Activated CD4-positive, alpha-beta T cell treated with anti-CD3 and anti-CD28 coated beads, Interleukin-2, amount 10 ng/mL, durations not matched to agents 24 days and 14 days (primary cell): Measurements from ENCODE around the gene CD226. TPM values are rescaled to one million over a fixed set of nuclear protein-coding genes. Genes with fewer than 3 reads are reported as not detected.
"Not testable (repeated sequence)": the region's sequence is repeated elsewhere in the genome, so short reads cannot be mapped to it uniquely, and the experiment has no call there.

Experiments used
- DNase-seq: peaks from one replicate; pipeline ENCODE4 v3.0.0; 2022
- H3K27ac Mint-ChIP-seq: one replicate; pipeline ENCODE4 v1.8.0; 2022; ENCODE audit warnings: mild to moderate bottlenecking, mixed read lengths
- H3K27me3 Mint-ChIP-seq: one replicate; pipeline ENCODE4 v1.8.0; 2022; ENCODE audit warnings: mixed read lengths
- H3K36me3 Mint-ChIP-seq: one replicate; pipeline ENCODE4 v1.8.0; 2022; ENCODE audit warnings: low read depth, mild to moderate bottlenecking, mixed read lengths
- H3K4me1 Mint-ChIP-seq: one replicate; pipeline ENCODE4 v1.8.0; 2021; ENCODE audit warnings: mixed read lengths
- H3K4me3 Mint-ChIP-seq: one replicate; pipeline ENCODE4 v1.8.0; 2022; ENCODE audit warnings: mild to moderate bottlenecking, moderate library complexity, mixed read lengths
- H3K9me3 Mint-ChIP-seq: one replicate; pipeline ENCODE4 v1.8.0; 2021; ENCODE audit warnings: mixed read lengths
- intact Hi-C: fragments of 100-400 bp; cut with micrococcal nuclease; formaldehyde crosslinking; loops from one replicate; pipeline ENCODE4 v1.15.1; 2023
- total RNA-seq: library from RNA; stranded (reverse); gene quantifications from 2 replicates; pipeline ENCODE4 v1.2.3, GENCODE V29; 2022

The CD226 gene
- total RNA-seq, 1 donor from 2014 or later = 121 TPM

- Mint-ChIP-seq H3K9me3 (peaks cover 5% of the 10 kb centered on the region), H3K4me3 (no peak overlapping the region), H3K36me3 (peaks cover 53% of the 10 kb centered on the region), H3K27me3 (no peaks in the 10 kb centered on the region), H3K4me1 (peaks cover 42% of the 10 kb centered on the region), H3K27ac (no peak overlapping the region)
- no peak for DNase-seq
- intact Hi-C loops = loop anchor here (1.0 kb wide), 2 partner anchors 8 to 52 kb away; no protein-coding TSS in a partner anchor
Observed at GRCh38 chr18:69949538-69949936, 1.9 kb upstream of the CD226 start.

GRCh38 chr18:69948919-69949537 lies 1.4 kb upstream of the CD226 start:
- peaks cover 42% of the 10 kb centered on the region for H3K4me1 Mint-ChIP-seq
- peak; percentile 83 for DNase-seq
- H3K27ac Mint-ChIP-seq = no peak overlapping the region
- H3K27me3 Mint-ChIP-seq = no peaks in the 10 kb centered on the region
- H3K9me3 Mint-ChIP-seq = peaks cover 5% of the 10 kb centered on the region
- peaks cover 55% of the 10 kb centered on the region for H3K36me3 Mint-ChIP-seq
- intact Hi-C loops = loop anchor here (1.0 kb wide), 2 partner anchors 8 to 52 kb away; no protein-coding TSS in a partner anchor
- no peak overlapping the region for H3K4me3 Mint-ChIP-seq

GRCh38 chr18:69948256-69948655 lies 583 bp upstream of the CD226 start:
- peaks cover 4% of the 10 kb centered on the region for H3K9me3 Mint-ChIP-seq
- intact Hi-C loops = no loop called here
- peaks cover 46% of the 10 kb centered on the region for H3K4me1 Mint-ChIP-seq
- peaks cover 58% of the 10 kb centered on the region for H3K36me3 Mint-ChIP-seq
- no peak overlapping the region for H3K4me3 Mint-ChIP-seq
- no peaks in the 10 kb centered on the region for H3K27me3 Mint-ChIP-seq
- no peak overlapping the region for H3K27ac Mint-ChIP-seq
- DNase-seq = no peak

DNA sequence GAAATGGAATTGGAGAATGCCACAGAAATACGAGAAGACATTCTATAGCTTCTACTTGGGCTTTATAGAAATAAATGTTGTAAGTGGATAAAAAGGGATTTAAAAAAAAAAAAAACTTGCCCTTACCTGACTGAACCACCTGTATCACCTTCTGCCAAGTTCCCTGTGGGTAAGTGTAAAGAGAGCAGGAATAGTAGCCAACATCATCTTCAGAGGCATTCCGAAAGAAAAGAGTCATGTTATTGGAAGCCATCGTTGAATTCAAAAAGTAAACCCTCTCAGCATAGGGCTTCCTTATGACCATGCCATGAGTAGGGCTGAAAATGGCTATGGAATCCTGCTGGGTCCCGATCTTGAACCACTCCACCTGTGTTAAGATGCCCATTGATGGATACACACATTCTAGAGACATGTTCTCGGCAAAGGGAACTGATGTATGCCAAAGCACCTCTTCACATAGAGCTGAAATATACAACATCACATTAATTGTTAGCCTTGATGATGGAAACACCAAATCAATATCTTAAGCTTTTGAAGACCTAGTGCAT lies 991 bp downstream of the CD226 start:
- Mint-ChIP-seq H3K27ac (no peak overlapping the region), H3K4me1 (peaks cover 50% of the 10 kb centered on the region), H3K9me3 (peaks cover 13% of the 10 kb centered on the region), H3K36me3 (peaks cover 63% of the 10 kb centered on the region), H3K4me3 (no peak overlapping the region), H3K27me3 (no peaks in the 10 kb centered on the region)
- peak; percentile 63 for DNase-seq
- intact Hi-C loops = no loop called here

DNA sequence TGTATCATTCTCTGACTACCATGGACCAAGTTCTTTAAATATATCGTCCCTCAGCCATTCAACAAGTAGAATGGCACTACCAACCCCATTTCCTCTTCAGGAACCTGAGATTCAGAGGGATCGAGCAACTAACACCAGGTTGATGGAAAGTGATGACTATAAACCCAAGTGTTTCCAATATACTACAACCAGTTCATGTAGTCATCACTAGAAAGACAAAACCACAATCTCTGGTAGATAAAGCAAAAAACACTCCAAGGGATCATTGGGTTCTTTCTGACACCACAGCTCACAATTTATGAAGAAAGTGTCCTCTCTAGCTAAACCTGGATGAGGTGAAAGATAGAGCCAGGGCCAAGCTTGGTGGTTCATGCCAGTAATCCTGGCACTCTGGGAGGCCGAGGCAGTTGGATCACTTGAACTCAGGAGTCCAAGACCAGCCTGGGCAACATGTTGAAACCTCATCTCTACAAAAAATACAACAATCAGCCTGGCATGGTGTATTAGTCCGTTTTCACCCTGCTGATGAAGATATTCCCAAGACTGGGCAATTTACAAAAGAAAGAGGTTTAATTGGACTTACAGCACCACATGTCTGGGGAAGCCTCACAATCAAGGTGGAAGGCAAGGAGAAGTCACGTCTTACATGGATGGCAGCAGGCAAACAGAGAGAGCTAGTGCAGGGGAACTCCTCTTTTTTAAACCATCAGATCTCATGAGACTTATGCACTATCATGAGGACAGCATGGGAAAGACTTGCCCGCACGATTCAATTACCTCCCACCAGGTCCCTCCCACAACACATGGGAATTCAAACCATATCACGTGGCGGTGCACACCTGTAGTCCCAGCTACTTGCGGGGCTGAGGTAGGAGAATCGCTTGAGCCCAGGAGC lies 2.2 kb downstream of the CD226 start:
- Mint-ChIP-seq H3K4me1 (peaks cover 50% of the 10 kb centered on the region), H3K27me3 (no peaks in the 10 kb centered on the region), H3K9me3 (peaks cover 15% of the 10 kb centered on the region), H3K4me3 (no peak overlapping the region), H3K36me3 (peaks cover 67% of the 10 kb centered on the region), H3K27ac (no peak overlapping the region)
- intact Hi-C loops = loop anchor here (1.0 kb wide), 5 partner anchors 10 to 56 kb away; no protein-coding TSS in a partner anchor
- peak; percentile 75 for DNase-seq

DNA sequence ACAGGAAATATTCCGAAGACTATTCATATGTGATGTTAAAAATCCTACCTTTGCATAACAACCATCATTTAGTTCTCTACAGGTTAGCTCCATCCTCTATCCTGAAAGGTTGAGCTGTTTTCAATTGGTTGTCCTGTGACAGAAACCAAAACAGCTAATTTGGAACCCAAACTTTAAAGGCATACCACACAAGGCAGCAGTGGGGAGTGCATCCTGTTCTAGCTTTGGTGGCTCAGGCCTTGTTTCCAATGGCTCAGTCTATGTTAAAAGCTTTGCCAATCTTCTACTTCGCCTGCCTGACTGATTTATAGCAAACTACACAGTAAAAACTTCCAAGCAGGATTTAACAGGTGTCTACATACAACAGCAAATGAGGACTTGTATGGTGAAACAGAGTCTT lies 3.2 kb downstream of the CD226 start:
- intact Hi-C loops = no loop called here
- Mint-ChIP-seq H3K4me1 (peaks cover 59% of the 10 kb centered on the region), H3K4me3 (no peak overlapping the region), H3K36me3 (peaks cover 77% of the 10 kb centered on the region), H3K9me3 (peaks cover 25% of the 10 kb centered on the region), H3K27ac (no peak overlapping the region), H3K27me3 (no peaks in the 10 kb centered on the region)
- peak; percentile 80 for DNase-seq

- Mint-ChIP-seq H3K4me3 (no peak overlapping the region), H3K27me3 (no peaks in the 10 kb centered on the region), H3K27ac (peak overlapping the region; percentile 95), H3K36me3 (peaks cover 92% of the 10 kb centered on the region), H3K4me1 (peaks cover 66% of the 10 kb centered on the region), H3K9me3 (peaks cover 29% of the 10 kb centered on the region)
- intact Hi-C loops = no loop called here
- DNase-seq = peak; percentile 54
Observed at GRCh38 chr18:69943021-69943420, 4.7 kb downstream of the CD226 start.

DNA sequence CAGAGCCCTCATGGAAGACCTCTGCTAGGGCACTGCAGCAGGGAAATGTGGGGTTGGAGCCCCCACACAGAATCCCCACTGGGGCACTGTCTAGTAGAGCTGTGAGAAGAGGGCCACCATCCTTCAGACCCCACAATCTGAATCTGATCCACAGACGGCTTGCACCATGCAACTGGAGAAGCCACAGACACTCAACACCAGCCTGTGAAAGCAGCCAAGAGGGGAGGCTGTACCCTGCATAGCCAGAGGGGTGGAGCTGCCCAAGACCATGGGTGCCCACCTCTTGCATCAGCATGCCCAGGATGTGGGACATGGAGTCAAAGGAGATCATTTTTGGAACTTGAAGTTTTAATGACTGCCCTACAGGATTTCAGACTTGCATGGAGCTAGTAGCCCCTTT lies 6.5 kb downstream of the CD226 start:
- Mint-ChIP-seq H3K4me3 (no peak overlapping the region), H3K9me3 (peaks cover 29% of the 10 kb centered on the region), H3K4me1 (peaks cover 68% of the 10 kb centered on the region), H3K36me3 (peaks cover 92% of the 10 kb centered on the region), H3K27me3 (no peaks in the 10 kb centered on the region), H3K27ac (peak overlapping the region; percentile 48)
- peak; percentile 50 for DNase-seq
- intact Hi-C loops = no loop called here

GRCh38 chr18:69939812-69940211 lies 7.9 kb downstream of the CD226 start:
- intact Hi-C loops = not testable (repeated sequence)
- H3K36me3 Mint-ChIP-seq = peaks cover 80% of the 10 kb centered on the region

GRCh38 chr18:69936191-69936558 lies 11.5 kb downstream of the CD226 start:
- peaks cover 45% of the 10 kb centered on the region for H3K36me3 Mint-ChIP-seq
- peaks cover 14% of the 10 kb centered on the region for H3K9me3 Mint-ChIP-seq
- peaks cover 2% of the 10 kb centered on the region for H3K27me3 Mint-ChIP-seq
- intact Hi-C loops = no loop called here
- H3K4me3 Mint-ChIP-seq = no peak overlapping the region
- peak; percentile 72 for DNase-seq
- H3K27ac Mint-ChIP-seq = no peak overlapping the region
- peaks cover 33% of the 10 kb centered on the region for H3K4me1 Mint-ChIP-seq

More at GRCh38 chr18:69939812-69940211, 7.9 kb downstream of the CD226 start:
- peak overlapping the region; percentile 57 for H3K4me3 Mint-ChIP-seq
- H3K27ac Mint-ChIP-seq = peak overlapping the region; percentile 79
- DNase-seq = peak; percentile 59
- peaks cover 29% of the 10 kb centered on the region for H3K9me3 Mint-ChIP-seq
- peaks cover 56% of the 10 kb centered on the region for H3K4me1 Mint-ChIP-seq
- not testable (repeated sequence) for H3K27me3 Mint-ChIP-seq

DNA sequence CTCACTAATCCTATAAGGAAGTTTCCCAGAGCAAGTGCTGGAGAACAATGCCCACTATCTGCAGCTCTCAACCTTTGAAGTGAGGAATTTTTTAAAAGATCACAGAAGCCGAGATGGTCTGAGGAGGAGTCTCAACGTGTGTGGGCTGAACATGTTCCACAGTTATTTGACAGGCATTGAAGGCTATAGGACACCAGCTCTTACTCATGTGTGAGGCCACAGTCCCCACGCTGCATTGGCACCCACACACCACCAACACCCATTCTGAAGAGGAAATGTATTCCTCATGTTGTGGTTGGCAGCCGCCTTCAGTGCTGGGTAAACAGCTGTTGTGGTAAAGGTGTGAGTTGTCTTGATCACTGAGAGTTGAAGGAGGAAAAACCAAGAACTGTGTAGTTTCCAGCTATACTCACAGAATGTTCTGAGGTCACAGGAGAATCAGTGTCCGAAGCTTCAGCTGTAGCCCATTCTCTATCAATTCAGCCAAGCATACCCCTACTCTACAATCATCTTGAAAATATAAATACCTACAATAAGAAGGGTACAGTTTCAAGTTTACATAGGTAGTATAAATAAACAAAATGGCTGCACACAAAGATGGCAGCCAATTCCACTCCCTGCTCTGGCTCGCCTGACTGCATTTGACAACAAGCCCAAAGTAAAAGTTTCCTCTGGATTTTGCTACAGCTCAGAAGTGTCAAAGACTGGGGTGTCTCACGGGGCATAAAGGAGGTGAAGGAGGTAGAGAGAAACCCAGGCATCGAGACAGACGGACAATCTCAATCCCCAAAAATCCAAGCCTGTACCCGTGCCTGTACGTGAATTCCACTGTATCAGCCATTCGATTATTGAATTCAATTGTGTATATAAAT lies 12.1 kb downstream of the CD226 start:
- no peak overlapping the region for H3K27ac Mint-ChIP-seq
- intact Hi-C loops = loop anchor here (1.0 to 2.0 kb wide), 6 partner anchors 10 to 46 kb away; no protein-coding TSS in a partner anchor

DNA sequence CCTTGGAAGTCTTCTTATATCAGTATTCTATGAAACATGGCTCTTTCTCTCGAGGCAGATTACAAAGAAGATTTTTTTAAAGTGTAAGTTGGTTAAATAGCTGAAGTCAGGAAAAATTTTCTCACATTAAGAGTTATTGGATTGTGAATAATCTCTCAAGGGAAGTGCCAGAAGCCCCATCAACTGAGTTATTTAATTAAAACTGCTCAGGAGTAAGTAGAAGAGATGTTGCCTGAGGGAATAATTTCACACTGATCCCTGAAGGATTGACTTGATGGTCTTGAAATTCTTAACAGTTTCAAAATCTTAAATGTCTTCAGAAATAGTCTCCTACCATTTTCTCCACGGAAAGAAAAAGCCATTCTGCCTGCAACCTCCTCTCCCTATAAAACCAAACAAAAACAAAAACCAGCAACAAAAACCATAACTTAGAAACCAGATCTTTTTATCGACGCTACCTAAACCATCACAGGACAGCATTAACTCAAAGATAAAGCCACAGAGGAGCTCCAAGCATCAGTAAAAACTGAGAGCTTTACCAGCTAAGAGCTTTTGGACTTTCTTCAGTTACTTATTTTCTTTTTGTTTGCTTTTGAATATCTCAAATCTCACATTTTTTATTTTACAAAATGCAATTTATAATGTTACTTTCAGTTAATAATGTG lies 12.9 kb downstream of the CD226 start:
- H3K27me3 Mint-ChIP-seq = peaks cover 2% of the 10 kb centered on the region
- peak; percentile 54 for DNase-seq
- peaks cover 6% of the 10 kb centered on the region for H3K9me3 Mint-ChIP-seq
- intact Hi-C loops = loop anchor here (1.0 to 2.0 kb wide), 6 partner anchors 11 to 45 kb away; no protein-coding TSS in a partner anchor
- H3K4me1 Mint-ChIP-seq = peaks cover 25% of the 10 kb centered on the region
- no peak overlapping the region for H3K4me3 Mint-ChIP-seq
- H3K36me3 Mint-ChIP-seq = peaks cover 47% of the 10 kb centered on the region
- no peak overlapping the region for H3K27ac Mint-ChIP-seq

More for the DNA sequence above, 12.1 kb downstream of the CD226 start:
- H3K4me3 Mint-ChIP-seq = no peak overlapping the region
- peaks cover 2% of the 10 kb centered on the region for H3K27me3 Mint-ChIP-seq
- H3K9me3 Mint-ChIP-seq = peaks cover 14% of the 10 kb centered on the region
- peaks cover 47% of the 10 kb centered on the region for H3K36me3 Mint-ChIP-seq
- peak; percentile 93 for DNase-seq
- H3K4me1 Mint-ChIP-seq = peaks cover 32% of the 10 kb centered on the region
